NK-92 (cell line): Measurements from ENCODE around the gene BAIAP2.

Experiments
- DNase-seq: peaks from one replicate; lab custom pipeline; 2025; ENCODE audit not compliant: unreplicated experiment; lab: John Stamatoyannopoulos, UW

BAIAP2 gene

GRCh38 chr17:81034779-81035520 lies at the start of gene BAIAP2:
Gene BAIAP2, plus strand, starts transcription at chr17:81035151. Its CDS starts 104 bp downstream, at chr17:81035255.
- peak; percentile 65 for DNase-seq

GRCh38 chr17:80986046-80986445 lies 48.9 kb upstream of the BAIAP2 start:
- no peak for DNase-seq

GRCh38 chr17:80986816-80987475 lies 48.0 kb upstream of the BAIAP2 start:
- DNase-seq, result no peak

- no peak for DNase-seq
Observed at GRCh38 chr17:80987941-80988461, 47.0 kb upstream of the BAIAP2 start.

GRCh38 chr17:80989586-80989913 lies 45.4 kb upstream of the BAIAP2 start:
- DNase-seq, result no peak

GRCh38 chr17:80990921-80991644 lies 43.9 kb upstream of the BAIAP2 start:
- no peak for DNase-seq

GRCh38 chr17:80991645-80992076 lies 43.3 kb upstream of the BAIAP2 start, which contains the start of gene CHMP6:
Gene CHMP6, plus strand, starts transcription at chr17:80991841. Its CDS starts 78 bp downstream, at chr17:80991919.
- DNase-seq, result no peak

GRCh38 chr17:80992077-80992947 lies 42.6 kb upstream of the BAIAP2 start:
- DNase-seq, result no peak

- DNase-seq, result no peak
Observed at GRCh38 chr17:80992948-80993624, 41.9 kb upstream of the BAIAP2 start.

- no peak for DNase-seq
Observed at GRCh38 chr17:80995131-80995530, 39.8 kb upstream of the BAIAP2 start.

- no peak for DNase-seq
Observed at GRCh38 chr17:80996422-80997305, 38.3 kb upstream of the BAIAP2 start.

GRCh38 chr17:80997424-80998117 lies 37.4 kb upstream of the BAIAP2 start:
- no peak for DNase-seq

GRCh38 chr17:80998118-80998747 lies 36.7 kb upstream of the BAIAP2 start:
- DNase-seq, result no peak

GRCh38 chr17:80998748-80999535 lies 36.0 kb upstream of the BAIAP2 start:
- no peak for DNase-seq

GRCh38 chr17:80999536-81000333 lies 35.2 kb upstream of the BAIAP2 start:
- DNase-seq, result no peak

GRCh38 chr17:81000334-81000630 lies 34.7 kb upstream of the BAIAP2 start:
- DNase-seq, result no peak
